HG03457 (cell line): ENCODE measurements around the gene SLC35F3.
"Not testable (repeated sequence)": the region's sequence is repeated elsewhere in the genome, so short reads cannot be mapped to it uniquely, and the experiment has no call there.

ENCODE experiments used
- ATAC-seq: cut with Tn5 transposase; IDR thresholded peaks from one replicate; pipeline ENCODE4 v1.9.1; 2021; ENCODE audit warnings: moderate number of reproducible peaks; ENCODE audit not compliant: unreplicated experiment

SLC35F3 gene

DNA sequence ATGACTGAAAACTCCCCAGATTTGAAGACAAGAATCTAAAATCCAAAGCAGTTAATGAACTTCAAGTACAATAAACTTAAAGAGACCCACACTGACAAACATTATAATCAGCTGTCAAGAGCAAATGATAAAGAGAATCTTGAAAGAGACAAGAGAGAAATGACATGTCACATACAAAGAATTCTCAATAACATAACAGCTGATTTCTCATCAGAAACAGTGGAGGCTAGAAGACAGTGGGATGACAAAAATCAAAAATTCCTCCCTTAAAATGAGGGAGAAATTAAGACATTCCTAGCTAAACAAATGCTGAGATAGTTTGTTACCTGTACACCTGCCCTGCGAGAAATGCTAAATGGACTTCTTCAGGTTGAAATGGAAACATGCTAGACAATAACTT is 432.8 kb downstream of the SLC35F3 start:
- no peak for ATAC-seq

DNA sequence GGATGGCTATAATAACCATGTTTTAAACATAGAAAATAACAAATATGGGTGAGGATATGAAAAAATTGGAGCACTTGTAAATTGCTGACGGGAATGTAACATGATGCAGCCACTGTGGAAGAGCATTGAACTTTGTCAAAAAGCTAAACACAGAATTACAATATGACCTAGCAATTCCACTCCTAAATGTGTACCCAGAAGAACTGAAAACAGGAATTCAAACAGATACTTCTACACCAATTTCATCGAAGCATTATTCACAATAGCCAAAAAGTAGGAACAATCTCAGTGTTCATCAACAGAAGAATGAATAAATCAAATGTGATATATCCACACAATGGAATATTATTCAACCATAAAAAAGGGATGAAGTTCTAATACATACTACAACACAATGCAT is 436.1 kb downstream of the SLC35F3 start:
- ATAC-seq, result no peak

DNA sequence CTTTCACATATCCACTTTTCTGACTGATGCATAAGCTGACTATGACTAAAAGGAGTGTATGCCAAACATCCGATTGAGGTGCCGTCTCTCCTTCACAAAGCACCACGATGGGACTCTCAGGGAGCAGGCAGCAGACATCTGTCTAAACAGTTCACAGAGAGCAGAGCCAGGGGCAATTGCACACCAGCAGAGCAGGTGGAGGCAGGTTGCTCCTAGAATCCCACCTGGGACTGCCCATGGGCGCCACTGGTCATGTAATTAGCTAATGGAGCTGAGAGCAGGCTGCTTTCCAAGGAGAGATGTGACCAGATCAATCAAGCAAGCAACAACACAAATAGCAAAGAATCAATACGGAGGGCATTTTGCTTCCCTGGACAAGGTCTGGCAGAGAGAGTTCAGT is 438.3 kb downstream of the SLC35F3 start:
- no peak for ATAC-seq

DNA sequence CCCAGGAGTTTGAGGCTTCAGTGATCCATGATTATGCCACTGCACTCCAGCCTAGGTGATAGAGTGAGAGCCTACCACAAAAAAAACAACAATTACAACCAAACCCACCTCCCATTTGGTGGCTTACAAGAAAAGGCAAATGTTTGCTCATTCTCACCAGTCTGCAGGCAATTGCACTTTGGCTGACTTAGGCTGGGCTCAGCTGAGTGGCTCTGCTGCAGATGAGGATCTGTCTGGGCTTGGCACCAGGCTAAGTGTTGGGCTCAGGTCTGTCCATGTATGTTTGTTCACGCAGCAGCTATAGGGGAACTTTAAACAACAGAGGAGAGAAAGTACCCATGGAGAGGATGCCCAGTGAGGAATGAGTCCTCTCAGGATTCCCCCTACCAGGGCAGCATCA is 440.8 kb downstream of the SLC35F3 start:
- ATAC-seq, result no peak

DNA sequence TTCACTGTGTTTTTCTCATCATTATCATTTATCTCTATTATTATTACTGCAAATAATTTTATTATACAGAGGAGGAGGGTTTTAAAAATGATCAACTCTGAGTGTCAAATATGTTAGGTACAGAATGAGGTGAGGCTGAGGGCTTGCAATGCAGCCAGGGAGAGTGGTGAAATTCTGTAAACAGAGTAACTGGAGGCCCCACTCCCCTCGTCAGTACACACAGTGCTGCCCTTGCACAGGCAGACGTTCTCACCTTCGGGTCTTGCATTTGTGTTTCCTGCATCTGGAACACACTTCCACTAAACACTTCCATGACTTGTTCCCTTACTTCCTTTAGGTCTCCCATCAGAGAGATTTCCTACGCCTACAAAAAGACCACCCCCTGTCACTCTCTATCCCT is 444.5 kb downstream of the SLC35F3 start:
- ATAC-seq, result no peak

DNA sequence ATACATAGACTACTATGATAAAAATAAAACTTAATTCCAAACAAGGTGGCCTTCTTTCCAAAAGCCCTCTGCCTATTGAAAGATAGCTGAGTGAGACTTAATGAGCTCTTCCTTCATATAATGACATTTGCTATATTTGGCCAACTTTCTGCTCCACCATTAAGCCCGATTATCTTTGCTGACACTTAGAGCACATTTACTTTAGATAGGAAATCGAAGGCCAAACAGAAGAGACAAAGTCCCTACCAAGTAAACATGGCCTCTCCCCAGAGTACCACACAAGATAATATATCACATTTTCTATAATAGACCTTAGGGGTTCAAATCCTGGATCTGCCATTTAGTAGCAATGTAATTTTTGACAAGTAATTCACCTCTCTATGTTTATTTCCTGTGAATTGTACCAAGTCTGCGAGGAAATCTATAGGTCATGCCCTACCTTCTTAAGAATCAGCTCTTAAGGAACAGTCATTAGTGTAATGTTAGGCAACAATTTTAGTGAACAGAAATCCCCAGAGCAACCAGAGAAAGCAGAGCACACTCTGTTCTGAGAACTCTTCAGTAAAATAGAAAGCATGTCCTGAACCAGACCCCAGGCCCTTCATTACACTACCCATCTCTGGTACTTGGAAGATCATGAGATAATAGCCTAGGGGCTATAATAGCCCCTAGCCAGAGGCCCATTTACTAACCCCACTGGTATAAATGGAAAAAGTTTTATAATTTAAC is 451.5 kb downstream of the SLC35F3 start:
- no peak for ATAC-seq

DNA sequence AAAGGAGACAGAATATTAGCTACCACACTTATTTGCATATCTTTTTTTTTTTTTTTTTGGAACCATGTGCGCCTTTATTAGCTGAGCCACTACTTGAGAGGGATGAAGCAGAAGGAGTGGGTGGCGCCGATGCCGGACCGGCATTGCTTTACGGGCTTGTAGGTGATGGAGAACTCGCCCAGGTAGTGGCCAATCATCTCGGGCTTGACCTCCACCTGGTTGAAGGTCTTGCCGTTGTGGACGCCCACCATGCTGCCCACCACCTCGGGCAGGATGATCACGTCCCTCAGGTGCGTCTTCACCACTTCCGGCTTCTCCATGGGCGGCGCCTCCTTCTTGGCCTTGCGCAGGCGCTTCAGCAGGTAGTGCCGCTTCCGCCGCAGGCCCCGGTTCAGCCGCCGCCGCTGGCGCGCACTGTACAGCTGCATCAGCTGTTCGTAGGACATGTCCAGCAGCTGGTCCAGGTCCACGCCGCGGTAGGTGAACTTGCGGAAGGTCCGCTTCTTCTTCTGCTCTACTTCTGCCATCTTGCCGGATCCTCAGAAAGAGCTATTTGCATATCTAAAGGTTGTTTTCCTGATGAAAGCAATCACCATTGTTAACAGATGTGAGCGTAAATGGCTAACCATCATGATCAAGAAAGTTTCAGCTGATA is 452.3 kb downstream of the SLC35F3 start:
- ATAC-seq, result not testable (repeated sequence)

DNA sequence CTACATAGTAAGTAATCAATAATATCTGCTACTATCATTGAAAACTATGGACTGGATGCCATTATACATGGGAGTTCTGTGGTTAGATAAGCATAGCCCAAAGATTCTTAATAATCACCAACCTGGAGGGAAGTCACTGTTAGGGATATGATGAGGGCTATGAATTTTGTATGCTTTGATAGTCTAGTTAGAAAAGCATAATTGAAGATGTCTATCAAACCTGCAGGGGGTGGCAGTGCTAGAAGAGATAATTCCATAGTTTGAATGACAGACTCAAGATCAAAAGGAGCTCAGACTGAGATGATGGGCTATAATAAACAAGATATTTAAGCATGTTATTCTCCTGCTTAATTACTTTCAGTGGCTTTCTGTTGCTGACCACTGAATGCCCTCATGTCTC is 453.4 kb downstream of the SLC35F3 start:
- no peak for ATAC-seq

DNA sequence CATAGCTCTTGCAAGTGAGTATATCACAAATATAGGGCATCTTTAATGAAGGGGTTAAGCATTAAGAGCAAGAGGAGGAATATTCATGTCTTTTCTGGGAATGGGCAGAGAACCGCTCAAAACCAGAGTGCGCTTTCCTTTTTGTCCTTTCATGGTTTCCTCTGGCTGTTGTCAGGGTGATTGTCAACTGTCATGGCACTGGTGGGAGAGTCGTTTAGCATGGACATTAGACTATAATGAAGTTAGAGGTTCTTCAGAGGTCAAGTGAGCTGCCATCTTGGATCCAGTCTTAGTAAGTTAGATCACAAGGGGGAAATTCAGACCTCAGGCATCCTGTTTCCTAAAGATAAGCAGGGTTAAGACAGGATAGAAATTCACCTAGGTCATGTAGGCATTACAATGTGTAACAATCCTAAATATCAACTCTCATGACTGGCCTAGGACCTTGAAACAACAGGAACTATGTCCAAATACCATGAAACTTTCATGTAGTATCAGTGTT is 456.7 kb downstream of the SLC35F3 start:
- ATAC-seq, result no peak

DNA sequence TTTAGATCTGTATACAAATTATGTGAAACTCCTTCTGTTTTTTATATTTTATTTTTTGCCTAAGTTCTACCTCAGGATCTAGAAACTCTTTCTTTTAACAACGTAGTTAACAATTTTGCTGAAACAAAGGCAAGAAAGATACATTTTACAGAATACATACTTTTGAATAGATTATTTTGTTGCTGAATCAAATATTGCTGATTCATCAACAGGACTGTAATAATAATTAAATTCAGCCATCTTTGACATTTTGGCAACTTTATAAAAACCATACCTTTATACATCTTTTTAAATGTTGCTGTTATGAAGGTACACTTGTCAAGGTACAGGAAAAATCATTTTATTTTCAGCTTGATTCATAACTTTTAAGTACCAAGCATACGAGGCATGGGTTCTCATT is 458.1 kb downstream of the SLC35F3 start:
- ATAC-seq, result no peak

DNA sequence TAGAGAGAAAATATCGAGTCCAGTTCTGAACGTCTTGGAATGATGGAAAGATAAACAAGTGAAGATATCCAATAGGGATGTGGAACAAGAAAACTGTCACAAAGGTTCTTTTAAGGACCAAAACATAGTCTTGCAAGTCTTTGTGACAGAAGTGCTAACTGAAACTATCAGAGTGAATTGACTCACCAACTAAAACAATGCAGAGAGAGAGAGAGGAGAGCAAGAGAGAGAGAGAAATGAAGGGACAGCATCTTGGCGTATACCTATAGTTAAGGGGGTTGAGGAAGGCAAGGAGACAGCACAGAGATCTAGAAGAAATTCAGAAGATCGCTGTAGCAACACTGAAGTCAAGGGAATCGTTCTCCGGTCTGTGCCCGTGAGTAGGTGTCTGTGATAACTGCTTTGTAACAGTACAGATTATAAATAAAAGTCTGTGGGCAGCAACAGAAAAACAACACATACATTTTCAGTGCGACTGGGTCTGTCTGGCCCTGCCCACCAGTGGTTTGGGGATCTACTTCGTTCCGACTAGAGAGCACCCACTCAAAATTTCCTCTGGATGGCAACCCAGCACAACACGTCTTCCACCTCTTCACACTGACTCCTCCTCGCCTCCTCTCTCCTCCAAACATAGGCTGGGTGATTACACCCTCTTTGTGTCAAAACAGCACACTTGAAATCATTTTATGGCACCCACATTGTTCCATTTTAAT is 464.0 kb downstream of the SLC35F3 start:
- no peak for ATAC-seq

DNA sequence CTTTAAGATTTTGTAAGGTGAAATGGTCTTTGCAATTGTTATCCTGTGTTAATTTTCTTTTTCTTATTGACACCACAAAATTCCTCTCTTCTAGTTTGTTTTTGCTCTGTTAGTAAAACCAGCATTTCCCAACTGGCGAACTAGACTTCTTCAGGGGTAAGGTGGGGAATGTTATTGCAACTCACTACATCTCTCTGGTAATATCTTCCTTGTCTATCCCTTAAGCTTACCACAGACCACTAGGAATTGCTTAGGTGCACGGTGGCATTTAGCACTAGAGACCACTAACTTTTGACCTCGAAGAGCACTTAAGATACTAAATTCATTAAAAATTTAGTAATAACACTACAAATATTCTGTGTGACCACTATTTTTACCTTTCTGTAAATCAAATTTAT is 464.6 kb downstream of the SLC35F3 start:
- no peak for ATAC-seq

DNA sequence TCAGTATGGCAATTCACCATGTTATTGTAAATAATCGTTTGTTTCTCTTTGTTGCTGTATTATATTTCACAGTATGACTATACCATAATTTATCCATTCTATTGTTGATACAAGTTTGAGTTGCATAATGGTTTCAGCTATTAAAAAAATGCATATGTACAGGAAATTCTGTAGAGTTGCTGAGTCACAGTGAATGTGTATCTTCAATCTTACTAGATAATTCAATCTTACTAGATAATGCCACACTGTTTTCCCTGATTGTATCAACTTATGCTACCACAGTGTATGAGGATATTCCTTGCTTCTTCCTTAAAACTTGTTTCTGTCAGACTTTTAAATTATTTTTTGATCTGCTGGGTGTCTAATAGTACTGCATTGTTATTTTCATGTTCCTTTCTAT is 465.3 kb downstream of the SLC35F3 start:
- no peak for ATAC-seq

DNA sequence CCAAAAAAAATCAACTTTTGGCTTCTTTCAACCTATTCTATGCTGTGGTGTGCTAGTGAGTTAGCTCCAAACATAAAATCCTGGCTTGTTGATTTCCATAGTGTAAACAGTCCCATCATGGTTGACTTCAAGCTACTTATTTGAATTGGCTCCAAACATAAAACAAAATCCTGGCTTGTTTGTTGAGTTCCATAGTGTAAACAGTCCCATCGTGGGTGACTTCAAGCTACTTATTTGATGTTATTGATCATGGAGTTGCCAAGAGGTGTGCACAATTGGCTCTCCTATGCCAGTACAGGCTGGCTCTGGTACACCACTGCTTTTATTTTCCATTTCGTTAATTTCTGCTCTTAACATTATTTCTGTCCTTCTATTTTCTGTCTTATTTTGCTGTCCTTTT is 466.9 kb downstream of the SLC35F3 start:
- ATAC-seq, result no peak

DNA sequence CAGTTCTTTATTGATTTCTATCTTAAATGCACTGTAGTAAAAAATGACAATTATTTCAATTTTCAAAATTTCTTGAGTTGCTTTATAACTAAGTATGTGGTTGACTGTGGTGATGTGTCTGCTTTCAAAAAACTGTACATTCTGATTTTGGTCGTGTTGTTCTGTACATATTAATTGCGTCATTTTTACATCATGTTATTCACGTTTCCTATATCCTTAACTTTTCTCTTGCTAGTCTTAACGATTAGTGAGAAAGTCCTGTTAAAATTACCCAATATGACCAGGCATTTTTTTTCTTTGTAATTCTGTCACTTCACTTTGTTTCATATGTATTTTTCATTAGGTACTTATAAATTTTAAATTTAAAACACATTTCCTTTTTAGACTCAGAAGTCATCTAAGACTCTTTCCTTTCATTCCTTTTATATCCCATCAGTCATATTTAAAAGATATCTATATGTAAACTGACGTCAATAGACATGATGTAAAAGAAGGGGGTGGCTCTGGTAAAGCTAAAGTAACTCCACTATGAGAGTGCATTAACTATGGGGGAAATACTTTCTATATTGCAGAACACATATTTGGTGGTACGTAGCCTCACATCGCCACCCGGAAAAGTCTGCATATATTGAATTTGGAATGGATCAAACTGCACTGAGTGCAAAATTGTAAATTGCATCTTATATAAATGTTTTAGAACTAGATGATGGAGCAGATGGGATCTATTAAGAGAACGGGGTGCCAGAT is 467.7 kb downstream of the SLC35F3 start:
- ATAC-seq, result no peak

DNA sequence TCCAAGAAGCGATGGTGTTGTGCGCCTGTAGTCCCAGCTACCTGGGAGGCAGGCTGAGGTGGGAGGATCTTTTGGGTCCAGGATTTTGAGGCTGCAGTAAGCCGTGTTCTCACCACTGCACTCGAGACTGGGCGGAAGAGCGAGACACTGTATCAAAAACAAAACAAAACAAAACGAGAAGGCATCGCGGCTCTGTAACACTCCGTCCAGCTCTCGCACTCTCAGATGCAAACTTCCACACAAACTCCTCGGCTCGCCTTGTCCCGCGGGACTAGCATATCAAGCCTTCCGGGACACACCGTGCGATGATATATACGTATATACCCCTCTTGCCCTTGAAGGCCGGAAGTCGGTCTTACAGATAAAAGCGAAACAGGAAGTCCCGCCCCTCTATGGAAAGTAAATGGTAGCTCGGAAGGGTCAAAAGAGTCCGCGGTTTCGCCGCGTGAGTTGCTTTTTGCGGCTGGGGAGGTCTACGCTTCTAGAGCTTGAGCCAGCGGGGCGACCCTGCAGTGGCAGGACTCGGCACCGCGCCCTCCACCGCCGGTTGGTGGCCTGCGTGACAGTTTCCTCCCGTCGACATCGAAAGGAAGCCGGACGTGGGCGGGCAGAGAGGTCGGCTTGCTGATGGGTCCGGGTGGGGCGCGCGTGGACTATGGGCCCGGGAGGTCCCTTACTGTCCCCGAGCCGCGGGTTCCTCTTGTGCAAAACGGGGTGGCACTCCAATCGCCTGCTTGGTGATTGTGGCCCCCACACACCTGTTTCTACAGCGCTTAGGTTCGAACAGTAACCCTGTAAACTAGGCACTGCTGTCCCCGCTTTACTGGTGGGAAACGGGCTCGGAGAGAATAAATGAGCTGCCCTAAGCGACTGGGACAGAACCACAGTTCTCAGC is 468.8 kb downstream of the SLC35F3 start, which contains the start of gene COA6:
Gene COA6, plus strand, starts transcription at position 393 of the 895 bp plus-strand sequence. Its CDS starts 11 bp downstream, at position 404.
- peak; percentile 92 for ATAC-seq

DNA sequence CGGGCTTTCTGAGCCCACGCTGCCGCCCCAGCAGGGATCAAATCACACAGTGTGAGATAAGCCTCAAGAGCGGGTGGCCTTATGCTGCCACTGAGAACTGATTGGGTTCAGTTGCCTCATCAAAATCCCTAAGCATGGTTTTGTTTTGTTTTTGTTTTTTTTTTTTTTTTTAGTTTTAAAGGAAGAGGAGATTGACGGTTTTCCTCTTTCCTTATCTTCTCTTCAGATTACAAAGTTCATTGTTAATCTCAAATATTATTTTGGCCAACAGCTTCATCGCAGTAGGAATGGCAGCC is 469.4 kb downstream of the SLC35F3 start:
- ATAC-seq, result peak; percentile 9
